ENCODE data around the gene APOH. TPM values are rescaled to one million over a fixed set of nuclear protein-coding genes. Genes with fewer than 3 reads are reported as not detected.

APOH gene
- total RNA-seq, 2 experiments from 2014 or later: not detected

- Mint-ChIP-seq H3K4me3 (no peak overlapping the region), H3K36me3 (ENCODE audit: low read depth) (no peaks in the 10 kb centered on the region), H3K27me3 (no peaks in the 10 kb centered on the region), H3K9me3 (no peaks in the 10 kb centered on the region), H3K4me1 (ENCODE audit: low read depth) (no peaks in the 10 kb centered on the region), H3K27ac (no peak overlapping the region)
- Histone ChIP-seq H3K4me3 (ENCODE audit: low read length) (no peak overlapping the region), H3K9me3 (ENCODE audit: control insufficient read depth in 1 of 2, insufficient read depth in 1 of 2, low read length in 2 of 2) (no peaks in the 10 kb centered on the region), H3K4me1 (ENCODE audit: insufficient read depth, low read length) (no peaks in the 10 kb centered on the region), H3K27ac (ENCODE audit: low read depth in 1 of 2, low read length in 2 of 2) (no peak overlapping the region), H3K36me3 (ENCODE audit: insufficient read depth, low read length) (no peaks in the 10 kb centered on the region), H3K27me3 (ENCODE audit: control insufficient read depth in 1 of 2, insufficient read depth in 2 of 2, low read length in 2 of 2) (no peaks in the 10 kb centered on the region)
- no peak for TF ChIP-seq CTCF (IDR thresholded peaks at IDR 0.05)
- ChIA-PET CTCF (no interaction called here), POLR2A (no interaction called here)
- ATAC-seq (ENCODE audit: poor library complexity) (no peak), DNase-seq (no peak)
- intact Hi-C loops (cut with DNase I, micrococcal nuclease): no loop called here
These were observed 56.5 kb downstream of the APOH start for GRCh38 chr17:66172691-66173223.

GRCh38 chr17:66172144-66172543 is 57.1 kb downstream of the APOH start:
- H3K4me1 ChIP-seq (ENCODE audit: insufficient read depth, low read length): no peaks in the 10 kb centered on the region
- no peak for TF ChIP-seq CTCF (IDR thresholded peaks at IDR 0.05)
- H3K27me3 ChIP-seq (ENCODE audit: control insufficient read depth in 1 of 2, insufficient read depth in 2 of 2, low read length in 2 of 2): no peaks in the 10 kb centered on the region
- Mint-ChIP-seq H3K4me3 (no peak overlapping the region), H3K27ac (no peak overlapping the region), H3K4me1 (ENCODE audit: low read depth) (no peaks in the 10 kb centered on the region), H3K9me3 (no peaks in the 10 kb centered on the region), H3K27me3 (no peaks in the 10 kb centered on the region), H3K36me3 (ENCODE audit: low read depth) (no peaks in the 10 kb centered on the region)
- H3K27ac ChIP-seq (ENCODE audit: low read depth in 1 of 2, low read length in 2 of 2): no peak overlapping the region
- ChIA-PET CTCF (no interaction called here), POLR2A (no interaction called here)
- ATAC-seq (ENCODE audit: poor library complexity): no peak
- no peaks in the 10 kb centered on the region for H3K9me3 ChIP-seq (ENCODE audit: control insufficient read depth in 1 of 2, insufficient read depth in 1 of 2, low read length in 2 of 2)
- intact Hi-C loops (cut with DNase I, micrococcal nuclease): no loop called here
- H3K36me3 ChIP-seq (ENCODE audit: insufficient read depth, low read length): no peaks in the 10 kb centered on the region
- DNase-seq: no peak
- H3K4me3 ChIP-seq (ENCODE audit: low read length): no peak overlapping the region

- Mint-ChIP-seq H3K4me1 (ENCODE audit: low read depth) (no peaks in the 10 kb centered on the region), H3K9me3 (no peaks in the 10 kb centered on the region), H3K36me3 (ENCODE audit: low read depth) (no peaks in the 10 kb centered on the region), H3K4me3 (no peak overlapping the region), H3K27ac (no peak overlapping the region), H3K27me3 (no peaks in the 10 kb centered on the region)
- Histone ChIP-seq H3K4me1 (ENCODE audit: insufficient read depth, low read length) (no peaks in the 10 kb centered on the region), H3K9me3 (ENCODE audit: control insufficient read depth in 1 of 2, insufficient read depth in 1 of 2, low read length in 2 of 2) (no peaks in the 10 kb centered on the region), H3K4me3 (ENCODE audit: low read length) (no peak overlapping the region), H3K36me3 (ENCODE audit: insufficient read depth, low read length) (no peaks in the 10 kb centered on the region), H3K27me3 (ENCODE audit: control insufficient read depth in 1 of 2, insufficient read depth in 2 of 2, low read length in 2 of 2) (no peaks in the 10 kb centered on the region), H3K27ac (ENCODE audit: low read depth in 1 of 2, low read length in 2 of 2) (no peak overlapping the region)
- ATAC-seq (ENCODE audit: poor library complexity) (no peak), DNase-seq (no peak)
- POLR2A ChIA-PET: no interaction called here
- intact Hi-C loops (cut with DNase I, micrococcal nuclease): no loop called here
- CTCF ChIA-PET: no interaction called here
- no peak for TF ChIP-seq CTCF (IDR thresholded peaks at IDR 0.05)
These were observed 57.5 kb downstream of the APOH start for GRCh38 chr17:66171692-66172091.
